ENCODE results near the gene ZNF740. TPM values are rescaled to one million over a fixed set of nuclear protein-coding genes. Genes with fewer than 3 reads are reported as not detected.
A peak's percentile ranks its signal among the peaks of the same experiment; 100 is the strongest.

Gene ZNF740
- total and polyA plus RNA-seq, 2 of the 8 experiments (the other 6 are each of a cell fraction or from before 2014, with no cell fraction given): 8.2 to 40.0 TPM

DNA sequence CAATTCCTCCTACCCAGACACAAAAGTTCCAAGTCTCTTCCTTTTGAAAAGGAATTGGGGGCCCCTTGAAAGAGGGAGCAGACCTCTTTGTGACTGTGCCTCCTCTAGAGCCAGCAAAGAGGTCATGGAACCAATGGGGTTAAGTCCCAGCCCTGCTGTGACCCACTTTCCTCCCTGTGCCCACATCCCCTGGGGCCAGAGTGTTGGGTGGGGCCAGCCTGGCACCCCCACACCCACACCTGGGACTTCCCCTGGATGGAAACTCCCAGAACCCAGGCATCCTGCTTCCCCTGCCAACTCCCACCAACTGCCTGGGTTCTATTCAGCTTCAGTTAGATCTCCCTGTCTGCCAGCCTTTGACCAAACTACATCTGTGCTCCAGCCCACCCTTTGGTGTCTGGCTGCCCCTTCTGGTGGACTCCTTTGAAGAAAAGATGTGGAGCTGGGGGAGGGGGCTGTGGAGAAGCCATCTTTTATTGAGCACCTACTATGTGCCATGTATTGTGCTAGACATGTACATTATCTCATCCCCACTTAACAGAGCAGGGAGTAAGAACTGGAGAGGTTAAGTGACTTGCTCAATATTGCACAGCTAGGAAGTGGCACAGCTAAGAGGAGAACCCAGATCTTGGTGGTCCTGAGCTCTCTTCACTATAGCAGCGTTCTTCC lies 56.1 kb downstream of the ZNF740 start:
- H3K27ac ChIP-seq (ENCODE audit: low read depth, low read length): peak overlapping the region; percentile 11; the same call in 1 of the 2 replicates
- no peak overlapping the region for H3K14ac ChIP-seq (ENCODE audit: insufficient read length)
- H3K4me2 ChIP-seq (ENCODE audit: insufficient read depth in 1 of 2, low read depth in 2 of 2, low read length in 2 of 2): peak overlapping the region; percentile 53 to 92; a peak in 3 of 4 replicates
- ChIA-PET CTCF (ENCODE audit: partially characterized antibody) (interaction anchor here (0.6 to 23.5 kb wide), 10 partner anchors 8 to 977 kb away, joined by 3 to 535 read pairs (median 4); partner anchors contain the start of genes ESPL1 and ITGB7), POLR2A (ENCODE audit: partially characterized antibody) (interaction anchor here (0.7 to 1.8 kb wide), 7 partner anchors 10 to 143 kb away, joined by 3 to 8 read pairs (median 5); partner anchors contain the start of gene ESPL1)
- 88% methylated on average over 1 of the region's 1 CpG; no CpG with 5 or more reads in 1 of the 2 experiments for WGBS, 2 experiments (ENCODE audit: extremely low coverage in 1 of 2, insufficient coverage in 1 of 2, insufficient read length in 1 of 2, insufficient replicate concordance in 2 of 2, low coverage in 1 of 2, low lambda C conversion rate in 2 of 2, missing lambda C conversion rate in 1 of 2)
- H3K56ac ChIP-seq (replicated peaks; ENCODE audit: insufficient read length, low read depth, low read length): no peak overlapping the region
- no peak overlapping the region for H2AK5ac ChIP-seq (ENCODE audit: low read depth, low read length)
- H3K79me2 ChIP-seq (ENCODE audit: control insufficient read depth in 1 of 2, insufficient read depth in 2 of 2, low read length in 2 of 2): no peaks in the 10 kb centered on the region
- peak overlapping the region; percentile 33 for H3K18ac ChIP-seq (ENCODE audit: extremely low read depth, low read length)
- no peak overlapping the region for H4K91ac ChIP-seq (replicated peaks; ENCODE audit: insufficient read length, low read length)
- H3K79me1 ChIP-seq (ENCODE audit: low read depth, low read length): no peaks in the 10 kb centered on the region
- no peak overlapping the region for H2BK120ac ChIP-seq (replicated peaks; ENCODE audit: low read depth, low read length)
- no peak overlapping the region; a peak in 2 of 7 replicates for H3K9ac ChIP-seq (replicated peaks in 1 of 4; ENCODE audit: extremely low read depth in 1 of 4, low read depth in 3 of 4, low read length in 3 of 4)
- no peak overlapping the region for H2AFZ ChIP-seq (ENCODE audit: low read length)
- DNase-seq (ENCODE audit: low read depth in 1 of 2, low spot score in 2 of 2): no peak
- 0 out of 2 replicates have a peak overlapping the region, but pooled peaks have one; percentile 22 for H2BK5ac ChIP-seq (ENCODE audit: low read depth, low read length)
- 0 out of 2 replicates have a peak overlapping the region, but pooled peaks have one; percentile 34 for H2BK20ac ChIP-seq (ENCODE audit: low read length)
- H3K9me3 ChIP-seq (ENCODE audit: insufficient read depth in 2 of 2, low read depth in 1 of 2, low read length in 1 of 2): no peaks in the 10 kb centered on the region
- H4K20me1 ChIP-seq (replicated peaks in 1 of 2; ENCODE audit: control insufficient read depth in 1 of 2, insufficient read depth in 2 of 2, low read length in 2 of 2): no peaks in the 10 kb centered on the region
- H4K8ac ChIP-seq (ENCODE audit: extremely low read depth, insufficient read depth, low read length): no peak overlapping the region
- no peaks in the 10 kb centered on the region for H3K27me3 ChIP-seq (replicated peaks in 1 of 4; ENCODE audit: control insufficient read depth in 3 of 4, extremely low read depth in 1 of 4, insufficient read depth in 3 of 4, low read length in 3 of 4)
- peak overlapping the region; percentile 5; the same call in 1 of the 2 replicates for H2BK12ac ChIP-seq (ENCODE audit: low read depth, low read length)
- peaks cover 7% of the 10 kb centered on the region; the same call in 1 of the 2 replicates for H3K23me2 ChIP-seq (ENCODE audit: low read depth, low read length)
- H3K4ac ChIP-seq (replicated peaks; ENCODE audit: insufficient read length, low read depth, low read length): no peak overlapping the region
- no peaks in the 10 kb centered on the region for H3K36me3 ChIP-seq (ENCODE audit: control insufficient read depth in 2 of 4, insufficient read depth in 4 of 4, low read length in 3 of 4)
- H4K5ac ChIP-seq (ENCODE audit: insufficient read length, low read depth, low read length): no peak overlapping the region
- no peak for FAIRE-seq
- no peak overlapping the region for H3K23ac ChIP-seq (ENCODE audit: insufficient read length)
- TF ChIP-seq KDM1A (IDR thresholded peaks at IDR 0.05; ENCODE audit: borderline replicate concordance, low read length) (peak; percentile 28; the same call in 1 of the 2 replicates), SUZ12 (IDR thresholded peaks at IDR 0.05; ENCODE audit: low read length) (no peak)
- peaks cover 31 to 47% (median 36%) of the 10 kb centered on the region in 4 experiments for H3K4me1 ChIP-seq (replicated peaks in 1 of 4; ENCODE audit: control insufficient read depth in 3 of 4, insufficient read depth in 4 of 4, low read length in 3 of 4)
- no peak overlapping the region for H2BK15ac ChIP-seq (ENCODE audit: low read length)
- peak overlapping the region in 2 of 4 experiments; percentile 9 to 29; a peak in 2 of 8 replicates for H3K4me3 ChIP-seq (ENCODE audit: extremely low read depth in 1 of 4, insufficient read depth in 2 of 4, low read depth in 3 of 4, low read length in 4 of 4)
